ENCODE data around the gene CLIC5.

DNA sequence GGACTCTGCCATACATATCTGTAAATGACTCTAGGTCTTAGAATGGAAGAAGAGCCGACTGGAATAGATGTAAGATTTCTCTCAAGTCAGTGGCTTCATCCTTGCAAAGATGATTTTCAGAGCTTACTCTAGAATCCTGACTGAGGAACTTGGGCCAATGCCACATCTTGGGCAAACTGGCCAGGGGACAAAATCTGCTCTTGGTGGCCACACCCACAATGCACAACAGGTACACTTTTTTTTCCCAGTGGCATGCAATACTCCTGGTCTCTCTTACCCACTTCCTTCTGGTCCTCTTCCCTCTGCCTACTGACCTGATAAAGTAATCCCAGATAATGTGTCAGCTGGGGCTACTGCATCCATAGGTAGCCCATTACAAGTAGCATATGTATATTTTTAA, 13.4 kb downstream of the CLIC5 start:
- TF ChIP-seq, protein P1, sequence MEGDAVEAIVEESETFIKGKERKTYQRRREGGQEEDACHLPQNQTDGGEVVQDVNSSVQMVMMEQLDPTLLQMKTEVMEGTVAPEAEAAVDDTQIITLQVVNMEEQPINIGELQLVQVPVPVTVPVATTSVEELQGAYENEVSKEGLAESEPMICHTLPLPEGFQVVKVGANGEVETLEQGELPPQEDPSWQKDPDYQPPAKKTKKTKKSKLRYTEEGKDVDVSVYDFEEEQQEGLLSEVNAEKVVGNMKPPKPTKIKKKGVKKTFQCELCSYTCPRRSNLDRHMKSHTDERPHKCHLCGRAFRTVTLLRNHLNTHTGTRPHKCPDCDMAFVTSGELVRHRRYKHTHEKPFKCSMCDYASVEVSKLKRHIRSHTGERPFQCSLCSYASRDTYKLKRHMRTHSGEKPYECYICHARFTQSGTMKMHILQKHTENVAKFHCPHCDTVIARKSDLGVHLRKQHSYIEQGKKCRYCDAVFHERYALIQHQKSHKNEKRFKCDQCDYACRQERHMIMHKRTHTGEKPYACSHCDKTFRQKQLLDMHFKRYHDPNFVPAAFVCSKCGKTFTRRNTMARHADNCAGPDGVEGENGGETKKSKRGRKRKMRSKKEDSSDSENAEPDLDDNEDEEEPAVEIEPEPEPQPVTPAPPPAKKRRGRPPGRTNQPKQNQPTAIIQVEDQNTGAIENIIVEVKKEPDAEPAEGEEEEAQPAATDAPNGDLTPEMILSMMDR (optimal IDR thresholded peaks at IDR 0.05 in 1 of 3, IDR thresholded peaks at IDR 0.05 in 1 of 3, conservative IDR thresholded peaks at IDR 0.05 in 1 of 3; ENCODE audit: extremely low read depth in 1 of 3, insufficient read depth in 2 of 3, low read length in 3 of 3), result no peak
- no peak for TF ChIP-seq EZH2 (IDR thresholded peaks at IDR 0.05; ENCODE audit: low read length)
